CMK (cell line): ENCODE data around the gene NCAM2.

Source experiments
- DNase-seq: peaks from one replicate; pipeline ENCODE4 v3.0.0-alpha.2; 2010; ENCODE audit warnings: low read depth

NCAM2 gene

DNA sequence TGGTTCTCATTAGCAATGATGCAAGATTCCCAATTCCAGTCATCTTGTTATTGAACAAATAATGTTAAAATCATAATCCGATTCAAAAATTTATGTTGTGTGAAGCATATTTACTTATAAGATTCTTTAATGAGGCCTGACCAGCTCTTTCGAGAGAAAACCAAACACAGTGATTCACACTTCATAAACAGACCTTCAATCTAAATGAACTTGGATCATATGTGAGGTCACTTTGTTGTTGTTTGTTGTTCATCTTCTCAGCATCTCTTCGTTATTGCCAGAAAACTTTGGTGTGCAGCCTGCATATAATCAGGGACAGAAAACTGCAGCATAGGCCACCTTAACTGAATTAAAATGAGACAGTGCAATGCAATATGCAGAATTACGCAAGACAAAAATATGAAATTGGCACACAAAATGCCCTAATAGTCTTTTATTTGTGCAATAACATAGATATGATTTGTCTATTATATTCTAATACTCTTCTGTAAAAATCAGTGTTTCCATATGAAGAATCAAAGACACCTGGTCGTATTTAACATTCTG is 30.1 kb downstream of the NCAM2 start:
- no peak for DNase-seq

DNA sequence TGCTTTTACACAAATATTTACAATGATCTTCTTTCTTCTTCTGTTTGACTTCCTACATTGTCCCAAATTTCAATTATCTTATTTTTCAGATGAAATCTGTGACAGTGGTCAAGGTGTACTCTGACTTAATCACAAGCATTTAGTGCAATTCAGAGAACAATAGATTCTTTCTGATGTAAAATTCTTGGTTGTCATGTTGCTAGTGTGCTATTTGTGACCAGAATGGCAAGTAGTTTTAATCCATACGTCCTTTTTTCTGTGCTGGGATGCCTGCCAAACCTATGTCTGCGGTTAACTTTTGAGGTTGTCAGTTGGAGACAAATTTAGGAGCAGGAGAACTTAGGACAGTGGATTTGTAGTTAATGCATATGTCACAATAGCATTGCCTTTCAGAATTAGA is 31.0 kb downstream of the NCAM2 start:
- no peak for DNase-seq

GRCh38 chr21:21030311-21030710 is 32.1 kb downstream of the NCAM2 start:
- no peak for DNase-seq

- no peak for DNase-seq
Measured at GRCh38 chr21:21034036-21034435, 35.8 kb downstream of the NCAM2 start.

DNA sequence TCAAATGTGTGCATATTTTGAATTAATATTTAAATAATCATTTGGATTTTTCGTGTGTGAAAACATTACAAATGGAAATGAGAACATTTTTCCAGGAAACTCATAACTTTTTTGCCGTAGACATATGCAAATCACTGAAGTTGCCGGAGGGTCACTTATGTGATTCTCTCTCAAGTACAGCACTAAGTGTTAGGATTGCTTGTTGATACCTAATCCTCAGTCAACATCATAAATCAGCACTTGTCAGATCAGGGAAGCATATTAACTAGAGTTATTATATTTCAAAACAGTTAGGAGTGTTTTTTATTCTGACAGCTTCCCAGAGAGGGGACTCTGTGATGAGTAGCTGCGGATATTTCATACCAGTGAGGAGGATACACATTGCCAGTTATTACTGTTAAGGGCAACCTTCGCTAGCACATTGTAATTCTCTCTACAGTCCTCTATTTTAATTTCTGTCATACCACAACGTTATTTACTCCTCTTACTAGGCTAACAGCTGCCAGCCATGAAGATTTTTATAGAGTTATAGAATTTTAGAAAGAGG is 41.5 kb downstream of the NCAM2 start:
- no peak for DNase-seq

GRCh38 chr21:21045518-21045917 is 47.3 kb downstream of the NCAM2 start:
- no peak for DNase-seq

DNA sequence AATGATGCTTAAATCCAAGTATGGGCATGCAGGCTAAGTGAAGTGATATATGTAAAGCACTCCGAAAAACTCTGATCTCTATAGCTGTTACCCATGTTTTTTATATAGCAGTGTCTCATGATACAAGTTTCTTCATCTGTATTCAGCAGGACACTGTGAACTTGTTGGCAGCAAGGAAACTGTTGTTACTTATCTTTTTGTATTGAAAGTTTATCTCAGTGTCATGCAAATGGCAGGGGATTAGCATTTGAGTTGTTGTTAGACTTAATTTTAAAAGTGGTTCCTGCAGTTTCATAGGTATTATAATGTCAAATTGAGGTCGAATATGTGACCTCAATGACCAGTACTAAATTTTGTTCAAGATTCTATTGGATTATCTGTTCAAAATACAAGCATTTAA is 47.9 kb downstream of the NCAM2 start:
- DNase-seq: no peak

GRCh38 chr21:21051109-21052055 is 53.2 kb downstream of the NCAM2 start:
- no peak for DNase-seq

- DNase-seq: no peak
Measured at GRCh38 chr21:21052672-21053071, 54.5 kb downstream of the NCAM2 start.

DNA sequence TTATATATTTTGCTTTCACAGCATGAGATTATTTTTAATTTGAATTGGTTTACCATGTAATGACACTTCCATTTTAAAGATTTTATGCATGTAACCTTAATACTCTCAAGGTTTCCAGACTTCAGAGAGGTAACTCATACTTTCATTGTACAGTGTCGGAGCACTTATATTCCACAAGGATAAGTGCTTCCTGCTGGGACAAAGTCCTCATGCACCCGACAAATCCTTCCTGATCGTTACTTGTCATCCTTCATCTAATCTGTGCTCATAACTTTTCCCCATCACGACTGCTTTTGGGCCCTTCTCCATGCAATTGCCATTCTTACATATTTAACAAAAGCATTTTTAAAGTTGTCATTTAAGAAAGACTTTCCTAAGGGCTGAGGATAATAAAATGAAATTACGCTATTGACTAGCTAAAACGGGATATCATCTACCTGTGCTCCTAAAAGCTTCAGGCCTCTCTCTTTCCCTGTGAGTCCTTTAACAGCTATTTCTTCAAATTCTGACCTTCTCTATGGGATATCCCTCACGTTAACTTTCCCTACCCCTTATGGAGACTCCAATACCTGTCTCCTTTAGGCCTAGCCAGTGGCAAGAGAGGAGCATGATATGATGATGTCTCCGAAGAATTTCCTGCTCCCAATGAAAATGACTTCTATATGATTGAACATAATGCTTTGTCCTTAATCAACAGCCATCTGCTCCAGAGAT is 59.3 kb downstream of the NCAM2 start:
- DNase-seq: no peak

DNA sequence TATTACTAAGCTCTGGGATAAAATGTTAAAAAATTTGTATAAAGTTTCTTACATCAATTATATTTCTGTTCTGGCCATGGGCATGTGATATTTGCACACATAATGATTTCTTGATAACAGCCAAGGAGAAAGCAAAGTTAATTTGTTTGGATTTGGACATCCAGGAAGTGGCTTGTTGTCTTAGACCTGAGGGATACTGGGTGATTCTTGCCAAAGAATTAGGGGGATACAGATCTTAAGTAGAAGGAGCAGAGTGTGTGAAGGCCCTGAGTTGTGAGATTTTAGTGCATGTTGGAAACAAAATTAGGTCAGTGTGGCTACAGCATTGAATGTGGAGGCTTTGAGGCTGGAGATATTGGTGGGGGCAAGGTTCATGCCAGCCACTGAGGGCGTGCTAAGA is 65.6 kb downstream of the NCAM2 start:
- DNase-seq: no peak

DNA sequence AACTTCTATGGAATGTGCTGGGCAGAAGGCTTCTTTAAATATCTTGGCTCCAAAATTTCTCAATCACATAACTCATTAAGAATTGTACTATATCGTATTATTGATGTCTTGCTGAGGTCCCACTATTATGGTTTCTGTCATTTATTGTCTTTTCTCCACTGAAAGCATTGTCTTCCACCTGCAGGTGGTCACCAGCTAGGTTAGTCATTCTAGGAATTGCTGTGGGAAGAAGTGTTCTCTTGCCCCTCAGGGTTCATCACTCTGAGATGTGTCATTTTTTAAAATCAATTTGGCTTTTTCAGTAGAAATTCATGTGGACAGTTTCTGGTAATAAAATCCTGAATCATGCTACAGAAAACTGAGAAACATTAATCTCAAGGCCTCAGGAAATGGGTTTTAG is 66.1 kb downstream of the NCAM2 start:
- DNase-seq: no peak

GRCh38 chr21:21067375-21067774 is 69.2 kb downstream of the NCAM2 start:
- no peak for DNase-seq

DNA sequence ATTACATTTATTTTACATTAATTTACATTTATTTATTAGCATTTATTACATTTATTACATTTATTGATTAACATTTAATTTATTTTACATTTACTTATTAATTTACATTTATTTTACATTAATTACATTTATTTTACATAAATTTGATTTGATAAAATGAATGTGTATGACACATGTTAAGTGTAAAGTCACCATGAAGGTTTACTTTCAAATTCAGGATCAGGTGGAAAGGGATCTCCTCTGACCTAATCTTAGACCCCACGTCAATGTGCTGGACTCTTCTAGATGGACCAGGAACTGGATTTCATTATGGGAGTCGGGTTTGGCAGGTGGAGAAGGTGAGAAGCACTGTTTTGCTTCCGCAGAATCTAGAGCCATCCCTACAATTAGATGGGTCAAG is 76.1 kb downstream of the NCAM2 start:
- no peak for DNase-seq

GRCh38 chr21:21076051-21076450 is 77.8 kb downstream of the NCAM2 start:
- DNase-seq: no peak

GRCh38 chr21:21076491-21076890 is 78.3 kb downstream of the NCAM2 start:
- no peak for DNase-seq

DNA sequence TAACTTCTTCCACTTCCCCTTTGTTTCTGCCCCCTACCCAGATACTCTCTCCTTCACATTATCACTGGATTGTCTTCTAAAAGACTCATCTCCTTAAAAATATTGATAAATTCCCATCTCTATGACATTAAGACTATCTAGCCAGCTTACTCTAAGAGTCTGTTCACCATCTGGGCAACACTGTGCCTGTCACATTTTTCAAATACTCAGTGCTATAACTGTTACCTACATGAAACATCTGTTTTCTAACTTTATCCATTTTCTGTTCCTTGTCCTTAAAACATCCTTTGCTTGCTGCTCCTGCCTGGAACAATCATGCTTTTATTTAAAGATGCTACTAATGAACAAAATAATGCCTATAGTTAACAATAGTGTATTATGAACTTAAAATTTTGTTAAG is 81.4 kb downstream of the NCAM2 start:
- no peak for DNase-seq

DNA sequence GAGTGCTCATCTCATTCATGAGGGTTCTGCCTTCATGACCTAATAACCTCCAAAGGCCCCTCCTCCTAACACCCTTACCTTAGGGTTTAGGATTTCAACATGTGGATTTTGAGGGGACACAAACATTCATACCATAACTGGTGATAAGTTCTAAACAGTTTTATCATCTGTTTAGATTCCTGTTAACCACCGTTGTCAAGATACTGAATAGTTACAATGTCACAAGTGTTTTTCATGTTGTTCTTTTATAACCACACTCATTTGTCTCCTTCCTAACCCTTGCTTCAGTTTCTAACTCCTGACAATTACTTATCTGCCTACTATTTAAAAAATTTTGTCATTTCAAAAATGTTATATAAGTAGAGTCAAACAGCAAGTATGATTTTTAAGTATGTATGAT is 86.0 kb downstream of the NCAM2 start:
- DNase-seq: no peak

- no peak for DNase-seq
Measured at GRCh38 chr21:21085206-21085605, 87.0 kb downstream of the NCAM2 start.

DNA sequence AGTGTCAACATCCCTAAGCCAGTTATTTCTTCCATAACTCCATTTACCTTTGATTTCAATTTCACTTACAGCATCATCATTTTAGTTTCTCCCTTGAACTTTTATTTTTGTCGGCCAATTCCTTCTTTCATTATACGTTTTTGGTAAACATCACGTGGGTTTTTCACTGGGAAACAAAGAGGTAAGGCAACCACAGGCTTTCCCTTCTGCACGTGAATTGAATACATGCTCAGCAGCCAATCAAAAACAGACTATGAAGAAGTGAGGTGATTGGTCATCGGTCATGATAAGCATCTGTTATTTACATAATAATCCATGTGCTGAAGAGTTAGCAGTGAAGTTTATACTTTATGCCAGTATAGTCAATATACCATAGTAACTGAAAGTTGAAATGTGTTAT is 98.7 kb downstream of the NCAM2 start:
- DNase-seq: no peak

DNA sequence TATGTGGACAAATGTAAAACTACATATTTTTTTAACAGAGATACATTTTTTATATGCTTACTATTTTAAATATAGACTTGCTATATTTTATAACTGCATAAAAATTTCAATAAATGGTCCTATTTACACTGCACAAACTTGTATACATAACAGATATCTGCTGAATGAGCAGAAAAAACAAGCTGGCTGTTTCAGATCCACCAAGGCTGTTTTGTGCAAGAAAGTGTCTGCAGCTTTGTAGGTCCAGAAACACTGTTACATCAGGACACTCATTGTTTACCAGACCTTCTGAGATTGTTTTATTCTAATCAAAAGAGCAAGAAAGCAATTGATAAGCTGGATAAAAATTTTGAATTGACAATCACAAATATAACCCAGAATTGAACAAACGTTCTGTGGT is 99.3 kb downstream of the NCAM2 start:
- no peak for DNase-seq

GRCh38 chr21:21101911-21102310 is 103.7 kb downstream of the NCAM2 start:
- peak; percentile 20 for DNase-seq

DNA sequence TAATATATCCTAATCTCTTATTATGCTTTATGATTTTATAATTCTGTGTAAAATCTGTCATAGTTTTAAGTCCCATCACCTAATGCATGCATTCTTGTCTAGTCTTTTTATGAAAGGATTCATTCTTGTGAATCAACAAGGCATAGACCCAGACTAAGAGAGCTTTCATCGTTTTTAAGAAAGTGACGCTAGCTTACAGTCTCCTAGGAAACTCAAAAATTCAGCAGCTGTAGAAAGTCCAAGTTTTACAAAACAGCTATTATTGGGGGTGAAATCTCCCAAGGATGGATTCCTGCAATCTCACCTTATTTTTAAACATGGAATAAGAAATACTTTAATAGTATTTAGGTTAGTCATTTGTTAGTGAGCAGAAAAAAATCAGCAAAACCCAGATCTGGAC is 104.7 kb downstream of the NCAM2 start:
- no peak for DNase-seq
